Left colon (tissue), 2 donors: ENCODE results near the gene CFAP54. TPM values are rescaled to one million over a fixed set of nuclear protein-coding genes. Genes with fewer than 3 reads are reported as not detected.
"Not testable (repeated sequence)": the region's sequence is repeated elsewhere in the genome, so short reads cannot be mapped to it uniquely, and the experiment has no call there.

ENCODE experiments used
- ATAC-seq: fragments of 200-7000 bp; cut with Tn5 transposase; one replicate; pipeline ENCODE4 v1.9.1; 2020; ENCODE audit warnings: mild to moderate bottlenecking, moderate library complexity
- DNase-seq, 2 donors: peaks; one replicate each; pipeline ENCODE4 v3.0.0-alpha.2; 2020
- intact Hi-C, 2 donors: fragments of 100-400 bp; cut with DNase I in 1 of 2; cut with micrococcal nuclease in 1 of 2; formaldehyde crosslinking; loops; one replicate each; pipeline versions ENCODE4 v1.11.2 to v1.14.0; 2022; cut with DNase I, micrococcal nuclease
- long read RNA-seq: library from polyadenylated mRNA; unstranded; transcript quantifications from one replicate; pipeline ENCODE4 v2.0.0, GENCODE V29; 2021
- total RNA-seq, 2 donors: library from RNA; stranded (reverse); fragmentation: NEBNext Ultra II Directional; extraction: Animal tissue kit (Norgen Biotek cat#: 25700); gene quantifications; one replicate each; pipeline ENCODE4 v1.2.1, GENCODE V29; 2021
- donor health status: DM: no; HTN: no; CAD: no.
- donor health status: DM: yes; HTN: yes; CAD: no.

CFAP54 gene
- total RNA-seq: under 1 TPM; 0.53 to 0.64 TPM
- long read RNA-seq: 0 reads

DNA sequence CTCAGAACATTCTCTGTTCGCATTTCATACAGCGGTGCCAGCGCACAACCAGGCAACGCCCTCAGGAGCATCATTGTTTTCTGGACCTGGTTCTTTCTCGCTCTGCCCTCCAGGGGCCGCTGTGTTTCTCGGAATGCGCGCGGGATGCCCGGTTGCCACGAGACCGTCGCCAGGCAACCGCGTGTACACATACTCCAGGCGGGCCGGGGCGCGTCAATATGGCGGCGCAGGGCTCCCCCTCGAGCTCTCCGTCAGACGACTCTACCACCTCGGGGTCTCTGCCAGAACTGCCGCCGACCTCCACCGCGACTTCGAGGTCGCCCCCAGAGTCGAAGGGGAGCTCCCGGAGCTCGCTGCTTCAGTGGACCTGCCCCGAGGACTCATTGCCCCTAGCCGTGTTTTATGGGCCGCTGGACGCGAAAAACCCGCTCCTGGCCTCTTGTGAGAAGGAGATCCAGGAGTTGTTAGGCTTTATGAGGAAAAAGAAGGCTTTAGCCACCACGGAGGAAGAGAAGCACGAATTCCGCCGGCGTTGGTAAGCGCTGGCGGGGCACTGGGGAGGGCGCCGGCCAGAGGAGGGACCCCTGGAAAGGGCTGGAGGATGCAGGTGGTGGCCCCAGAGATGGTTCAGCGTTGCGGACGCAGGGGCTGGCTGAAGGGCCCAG is at the start of gene CFAP54:
Gene CFAP54, plus strand, starts transcription at position 186 of the 665 bp plus-strand sequence. Its CDS starts 33 bp downstream, at position 219.
- intact Hi-C loops: no loop called here
- peak; percentile 95 for ATAC-seq

DNA sequence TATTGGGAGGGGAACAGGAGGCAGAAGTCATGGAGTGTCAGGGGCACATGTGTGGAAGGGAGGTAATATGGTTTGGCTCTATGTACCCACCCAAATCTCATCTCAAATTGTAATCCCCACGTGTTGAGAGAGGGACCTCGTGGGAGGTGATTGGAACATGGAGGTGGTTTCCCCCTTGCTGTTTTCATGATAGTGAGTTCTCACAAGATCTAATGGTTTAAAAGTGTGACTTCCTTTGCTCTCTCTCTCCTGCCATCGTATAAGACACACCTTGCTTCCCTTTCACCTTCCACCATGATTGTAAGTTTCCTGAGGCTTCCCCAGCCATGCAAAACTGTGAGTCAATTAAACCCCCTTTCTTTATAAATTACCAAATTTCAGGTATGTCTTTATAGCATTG is 47.6 kb upstream of the CFAP54 start:
- DNase-seq (no peak), ATAC-seq (no peak)
- intact Hi-C loops: no loop called here

More for the DNA sequence above, at the start of gene CFAP54:
- DNase-seq: peak; percentile 85 to 92

DNA sequence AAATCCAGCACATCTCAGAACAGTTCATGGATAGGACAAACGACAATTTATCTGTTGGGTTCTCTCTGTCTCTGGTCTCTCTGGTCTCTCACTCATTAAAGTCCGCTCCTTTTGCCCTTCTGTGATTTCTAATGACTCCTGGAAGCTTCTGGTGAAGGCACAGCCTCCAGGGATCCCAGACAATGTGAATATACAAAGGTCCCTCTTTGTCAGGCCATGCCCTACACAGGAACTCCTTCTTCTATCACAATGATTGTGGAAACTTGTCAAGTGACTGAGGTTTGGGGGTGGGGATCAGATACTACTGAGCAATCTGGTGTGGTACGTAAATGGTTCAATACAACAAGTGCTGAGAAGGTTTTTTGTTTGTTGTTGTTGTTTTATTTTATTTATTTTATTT is 46.5 kb upstream of the CFAP54 start:
- ATAC-seq (no peak), DNase-seq (no peak)
- intact Hi-C loops: no loop called here

DNA sequence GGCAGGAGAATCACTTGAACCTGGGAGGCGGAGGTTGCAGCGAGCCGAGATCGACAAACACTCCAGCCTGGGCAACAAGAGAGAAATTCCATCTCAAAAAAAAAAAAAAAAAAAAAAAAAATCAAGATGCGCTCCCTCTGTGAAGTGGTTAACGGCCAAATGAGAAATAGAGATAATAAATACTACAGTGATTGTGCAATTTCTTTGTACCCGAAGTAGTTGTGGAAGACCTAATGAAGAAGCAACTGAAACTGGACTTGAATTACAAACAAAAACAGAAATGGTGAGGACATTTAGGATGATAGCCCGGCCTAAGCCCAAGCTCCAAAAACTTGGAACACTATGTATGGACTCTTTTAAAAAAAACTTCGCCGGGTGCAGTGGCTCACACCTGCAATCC is 45.0 kb upstream of the CFAP54 start:
- no peak for DNase-seq
- ATAC-seq: no peak
- intact Hi-C loops: no loop called here

GRCh38 chr12:96445691-96446583 is 43.4 kb upstream of the CFAP54 start:
- ATAC-seq: peak; percentile 26
- no peak for DNase-seq
- intact Hi-C loops: no loop called here

- no peak for ATAC-seq
- intact Hi-C loops: no loop called here
- no peak for DNase-seq
These were observed 42.1 kb upstream of the CFAP54 start for GRCh38 chr12:96447256-96447655.

DNA sequence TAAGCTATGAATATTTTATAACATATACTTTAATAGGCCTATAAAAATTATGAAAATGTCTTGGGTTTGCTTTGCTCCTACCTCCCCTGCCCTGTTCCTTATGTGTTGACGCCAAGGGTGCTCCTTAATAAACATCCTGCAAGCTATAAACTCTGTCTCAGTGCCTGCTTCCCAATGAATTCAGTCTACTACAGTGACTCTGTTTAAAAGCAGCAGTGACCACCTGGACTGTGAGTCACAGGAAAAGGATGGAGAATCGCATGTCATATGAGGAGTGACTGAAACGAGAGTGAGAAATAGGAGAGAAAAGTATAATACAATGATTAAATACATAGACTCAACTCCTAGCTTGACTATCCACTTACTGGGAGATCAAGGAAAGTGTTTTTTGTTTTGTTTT is 41.1 kb upstream of the CFAP54 start:
- no peak for ATAC-seq
- intact Hi-C loops: no loop called here

DNA sequence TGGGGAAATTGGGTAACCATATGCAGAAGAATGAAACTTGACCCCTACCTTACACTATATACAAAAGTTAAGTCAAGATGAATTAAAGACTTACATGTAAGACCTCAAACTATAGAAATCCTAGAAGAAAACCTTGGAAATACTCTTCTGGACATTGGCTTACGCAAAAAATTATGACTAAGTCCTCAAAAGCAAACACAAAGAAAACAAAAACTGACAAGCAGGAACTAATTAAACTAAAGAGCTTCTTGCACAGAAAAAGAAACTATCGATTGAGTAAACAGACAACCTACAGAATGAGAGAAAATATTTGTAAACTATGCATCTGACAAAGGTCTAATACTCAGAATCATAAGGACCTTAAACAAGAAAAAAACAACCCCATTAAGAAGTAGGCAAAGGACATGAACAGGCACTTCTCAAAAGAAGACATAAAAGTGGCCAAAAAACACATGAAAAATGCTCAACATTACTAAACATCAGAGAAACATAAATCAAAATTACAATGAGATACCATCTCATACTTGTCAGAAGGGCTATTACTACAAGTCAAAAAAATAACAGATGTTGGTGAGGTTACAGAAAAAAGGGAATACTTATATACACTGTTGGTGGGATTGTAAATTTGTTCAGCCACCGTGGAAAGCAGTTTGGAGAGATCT is 37.0 kb upstream of the CFAP54 start:
- intact Hi-C loops: no loop called here
- ATAC-seq (no peak), DNase-seq (no peak)

More for the DNA sequence above, 41.1 kb upstream of the CFAP54 start:
- DNase-seq: no peak

GRCh38 chr12:96454396-96454795 is 35.0 kb upstream of the CFAP54 start:
- ATAC-seq (no peak), DNase-seq (no peak)
- intact Hi-C loops: no loop called here

DNA sequence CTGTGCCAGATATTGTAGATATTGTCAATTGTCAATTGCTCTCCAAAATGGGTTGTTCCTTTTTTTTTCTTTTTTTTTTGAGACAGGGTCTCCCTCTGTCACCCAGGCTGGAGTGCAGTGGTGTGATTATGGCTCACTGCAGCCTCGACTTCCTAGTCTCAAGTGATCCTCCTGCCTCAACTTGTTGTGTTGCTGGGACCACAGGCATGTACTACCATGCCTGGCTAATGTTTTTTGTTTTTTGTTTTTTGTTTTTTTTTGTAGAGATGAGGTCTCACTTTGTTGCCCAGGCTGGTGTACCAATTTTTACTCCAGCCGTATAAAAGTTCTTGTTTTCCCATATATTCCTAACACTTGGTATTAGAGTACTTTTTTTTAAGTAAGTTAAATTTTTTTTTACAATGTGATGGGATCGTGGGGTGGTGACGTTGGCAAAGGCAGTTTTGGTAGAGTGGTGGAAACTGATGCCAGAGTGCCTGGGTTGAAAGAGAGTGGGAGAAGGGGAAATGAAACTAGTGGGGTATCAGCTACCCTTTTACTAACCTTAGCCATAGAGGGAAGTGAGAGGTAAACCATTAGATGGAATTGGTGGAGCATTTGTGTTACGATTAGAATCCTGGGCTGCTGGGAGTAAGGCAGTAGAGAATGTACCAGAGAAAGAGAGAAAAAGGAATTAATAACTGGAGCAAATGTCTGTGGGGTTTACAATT is 33.0 kb upstream of the CFAP54 start:
- DNase-seq: no peak
- intact Hi-C loops: no loop called here
- no peak for ATAC-seq

DNA sequence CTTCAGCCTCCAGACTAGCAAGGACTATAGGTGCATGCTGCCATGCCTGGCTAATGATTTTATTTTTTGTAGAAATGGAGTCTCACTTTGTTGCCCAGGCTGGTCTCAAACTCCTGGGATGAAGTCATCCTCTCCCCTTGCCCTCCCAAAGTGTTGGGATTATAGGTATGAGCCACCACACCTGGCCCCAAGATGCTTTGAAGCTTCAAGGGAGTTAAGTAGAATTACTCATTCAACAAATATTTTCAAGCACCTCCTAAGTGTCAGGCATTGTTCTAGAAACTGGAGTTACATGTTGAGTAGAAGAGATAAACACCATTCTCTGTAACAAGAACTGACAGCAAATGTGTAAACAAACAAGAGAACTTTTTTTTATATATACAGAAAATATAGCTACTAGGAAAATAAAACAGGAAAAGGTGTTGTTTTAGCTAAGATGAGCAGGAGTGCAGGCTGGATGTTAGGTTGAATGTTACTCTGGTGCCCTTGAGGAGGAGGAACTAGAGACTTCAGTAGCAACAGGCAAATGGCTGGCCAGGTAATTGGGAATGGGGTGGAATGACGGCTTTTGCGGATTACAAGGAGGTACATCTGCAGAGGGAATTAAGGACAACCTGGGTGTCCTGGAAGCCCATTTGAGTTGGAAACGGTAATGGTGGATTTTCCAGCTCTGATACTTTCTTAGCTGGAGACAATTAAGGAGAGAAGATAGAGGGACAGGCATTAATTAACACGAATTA is 32.0 kb upstream of the CFAP54 start:
- intact Hi-C loops: no loop called here
- ATAC-seq: no peak

GRCh38 chr12:96459281-96459680 is 30.1 kb upstream of the CFAP54 start:
- DNase-seq, intact Hi-C loops: not testable (repeated sequence)

More for the DNA sequence above, 32.0 kb upstream of the CFAP54 start:
- DNase-seq: no peak

DNA sequence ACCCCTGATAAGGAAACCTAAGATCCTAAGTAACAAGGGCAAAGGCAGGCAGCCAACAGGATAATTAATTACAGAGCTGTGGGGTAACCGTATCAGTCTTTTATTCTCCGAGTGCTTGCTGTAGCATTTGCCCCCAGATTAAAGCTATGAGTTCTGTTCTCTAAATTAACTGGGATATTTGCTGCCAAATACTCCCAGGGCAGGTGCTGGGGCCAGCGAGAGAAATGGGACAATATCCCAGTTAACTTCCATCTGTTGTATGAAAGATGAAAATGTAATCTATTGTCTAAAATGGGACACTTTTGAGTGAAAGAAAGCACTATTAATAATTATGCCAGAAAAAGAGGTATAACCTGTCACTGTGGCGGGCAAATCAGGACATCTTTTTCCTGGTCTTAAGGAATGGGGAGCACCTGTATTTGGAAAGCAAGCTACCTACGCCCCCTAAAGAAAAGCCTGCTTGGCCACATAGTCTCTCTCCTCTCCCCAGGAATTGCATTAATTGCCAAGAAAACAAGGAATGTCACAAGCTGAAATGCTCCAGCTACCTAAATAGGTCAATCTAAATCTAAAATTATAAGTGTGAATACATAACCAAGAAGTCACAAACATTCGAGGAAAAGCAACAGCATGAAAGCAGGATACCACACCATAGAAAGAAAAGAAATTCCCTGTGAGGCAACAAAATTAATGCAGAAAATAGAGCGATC is 26.7 kb upstream of the CFAP54 start:
- no peak for DNase-seq
- intact Hi-C loops: no loop called here
- ATAC-seq: no peak

More at GRCh38 chr12:96459281-96459680, 30.1 kb upstream of the CFAP54 start:
- ATAC-seq: not testable (repeated sequence)

- no peak for ATAC-seq
- no peak for DNase-seq
- intact Hi-C loops: no loop called here
These were observed 23.5 kb upstream of the CFAP54 start for GRCh38 chr12:96465896-96466295.

- ATAC-seq (no peak), DNase-seq (no peak)
- intact Hi-C loops: no loop called here
These were observed 22.2 kb upstream of the CFAP54 start for GRCh38 chr12:96466939-96467751.

- DNase-seq (no peak), ATAC-seq (no peak)
- intact Hi-C loops: no loop called here
These were observed 17.9 kb upstream of the CFAP54 start for GRCh38 chr12:96471368-96472050.
